ENCODE data around the gene GLIS1. TPM values are rescaled to one million over a fixed set of nuclear protein-coding genes. Genes with fewer than 3 reads are reported as not detected.

GLIS1 gene
- total RNA-seq, 1 donor from 2014 or later = 17.4 TPM

GRCh38 chr1:53460666-53461322 lies 278.2 kb downstream of the GLIS1 start:
- Mint-ChIP-seq H3K36me3 (ENCODE audit: low read depth) (no peaks in the 10 kb centered on the region), H3K27ac (ENCODE audit: unreplicated experiment) (no peak overlapping the region), H3K27me3 (ENCODE audit: low read depth) (no peaks in the 10 kb centered on the region), H3K4me1 (ENCODE audit: low read depth) (peaks cover 13% of the 10 kb centered on the region), H3K4me3 (ENCODE audit: unreplicated experiment) (no peak overlapping the region), H3K9me3 (ENCODE audit: low read depth) (no peaks in the 10 kb centered on the region)
- no peak for DNase-seq (ENCODE audit: low spot score)
- no peak for TF ChIP-seq CTCF (IDR thresholded peaks at IDR 0.05)

GRCh38 chr1:53460211-53460634 lies 278.7 kb downstream of the GLIS1 start:
- Mint-ChIP-seq H3K36me3 (ENCODE audit: low read depth) (no peaks in the 10 kb centered on the region), H3K27ac (ENCODE audit: unreplicated experiment) (no peak overlapping the region), H3K4me1 (ENCODE audit: low read depth) (peaks cover 13% of the 10 kb centered on the region), H3K27me3 (ENCODE audit: low read depth) (no peaks in the 10 kb centered on the region), H3K9me3 (ENCODE audit: low read depth) (no peaks in the 10 kb centered on the region), H3K4me3 (ENCODE audit: unreplicated experiment) (no peak overlapping the region)
- no peak for DNase-seq (ENCODE audit: low spot score)
- no peak for TF ChIP-seq CTCF (IDR thresholded peaks at IDR 0.05)

- no peaks in the 10 kb centered on the region for H3K36me3 Mint-ChIP-seq (ENCODE audit: low read depth)
- no peak for TF ChIP-seq CTCF (IDR thresholded peaks at IDR 0.05)
- H3K27ac Mint-ChIP-seq (ENCODE audit: unreplicated experiment) = no peak within 1 kb of the TSS
- no peaks in the 10 kb centered on the region for H3K9me3 Mint-ChIP-seq (ENCODE audit: low read depth)
- no peak for DNase-seq (ENCODE audit: low spot score)
- H3K4me3 Mint-ChIP-seq (ENCODE audit: unreplicated experiment) = no peak within 1 kb of the TSS
- peaks cover 13% of the 10 kb centered on the region for H3K4me1 Mint-ChIP-seq (ENCODE audit: low read depth)
- H3K27me3 Mint-ChIP-seq (ENCODE audit: low read depth) = no peaks in the 10 kb centered on the region
These were observed 279.4 kb downstream of the GLIS1 start, which contains the start of gene DMRTB1 for GRCh38 chr1:53459321-53460175. Gene DMRTB1 (plus strand): TSS chr1:53459399. CDS start chr1:53459454, 55 bp downstream.

GRCh38 chr1:53458634-53459033 lies 280.3 kb downstream of the GLIS1 start:
- Mint-ChIP-seq H3K27ac (ENCODE audit: unreplicated experiment) (no peak overlapping the region), H3K4me1 (ENCODE audit: low read depth) (peaks cover 13% of the 10 kb centered on the region), H3K36me3 (ENCODE audit: low read depth) (no peaks in the 10 kb centered on the region), H3K9me3 (ENCODE audit: low read depth) (no peaks in the 10 kb centered on the region), H3K27me3 (ENCODE audit: low read depth) (peaks cover 2% of the 10 kb centered on the region), H3K4me3 (ENCODE audit: unreplicated experiment) (no peak overlapping the region)
- no peak for DNase-seq (ENCODE audit: low spot score)
- TF ChIP-seq CTCF (IDR thresholded peaks at IDR 0.05) = no peak

Other genes starting within 250 kb of the GLIS1 start
- gene NDC1, start 99.1 kb upstream of the GLIS1 start, total RNA-seq = 7.0 to 9.7 TPM (median 8.6 TPM) in 3 replicates
- gene YIPF1, start 150.6 kb upstream of the GLIS1 start, total RNA-seq = 17.2 to 18.4 TPM (median 18.1 TPM) in 3 replicates
- gene DIO1, start 155.0 kb upstream of the GLIS1 start, total RNA-seq = not detected in 3 replicates
- gene IFT25, start 206.5 kb upstream of the GLIS1 start, total RNA-seq = 20.4 to 33.7 TPM (median 20.6 TPM) in 3 replicates
- 32.0 to 42.2 TPM (median 37.6 TPM) in 3 replicates for gene LRRC42, start 207.2 kb upstream of the GLIS1 start, total RNA-seq